Measurements from ENCODE around the gene SEPTIN8.

DNA sequence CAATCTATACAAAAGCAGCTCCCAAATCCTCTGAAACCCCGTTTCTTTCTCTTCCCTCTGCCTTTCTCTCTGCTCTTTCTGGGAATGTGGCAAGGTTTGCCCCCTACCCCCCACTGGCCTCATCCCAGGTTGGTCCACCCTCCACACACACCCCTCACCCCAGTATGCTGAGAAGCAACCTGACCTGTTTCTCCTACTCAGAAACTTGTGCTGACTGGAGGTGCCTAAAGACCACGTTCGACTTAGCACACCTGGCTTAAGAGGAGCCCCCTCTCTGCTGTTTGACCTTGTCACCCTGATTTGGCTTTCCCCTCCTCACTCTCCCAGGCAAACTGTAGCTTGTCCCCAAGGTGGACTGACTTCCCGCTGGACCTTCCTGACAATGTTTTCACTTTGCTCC is 1.1 kb upstream of the SEPTIN8 start:
- TF ChIP-seq CTCF (IDR thresholded peaks at IDR 0.05) = no peak
- TF ChIP-seq POLR2A (IDR thresholded peaks at IDR 0.05) = no peak
- TF ChIP-seq POLR2AphosphoS5 (IDR thresholded peaks at IDR 0.05) = no peak
